Tibial nerve (tissue), 4 donors: Measurements from ENCODE around the gene LDAH.

Source experiments
- EP300 ChIP-seq, 2 donors: sonication (generic); formaldehyde crosslinking; IDR thresholded peaks; one replicate each; pipeline ENCODE4 v1.6.1; 2017; ENCODE audit warnings: antibody characterized with exemption in 2 of 2, mild to moderate bottlenecking in 1 of 2
- POLR2A ChIP-seq, 2 donors: fragments of 450-650 bp; IDR thresholded peaks; one replicate each; pipeline ENCODE4 v1.6.1; 2017; ENCODE audit warnings: antibody characterized with exemption in 2 of 2, mild to moderate bottlenecking in 2 of 2, moderate library complexity in 2 of 2
- TF ChIP-seq, protein P1 (sequence below), 5 experiments: fragments of 200-600 bp in 3 of 5; fragments of 450-650 bp in 2 of 5; sonication (generic) in 3 of 5; IDR thresholded peaks; one replicate each; pipeline ENCODE4 v1.5.1; 2016 to 2019; ENCODE audit warnings: antibody characterized with exemption in 5 of 5, mild to moderate bottlenecking in 3 of 5, moderate library complexity in 2 of 5

DNA sequence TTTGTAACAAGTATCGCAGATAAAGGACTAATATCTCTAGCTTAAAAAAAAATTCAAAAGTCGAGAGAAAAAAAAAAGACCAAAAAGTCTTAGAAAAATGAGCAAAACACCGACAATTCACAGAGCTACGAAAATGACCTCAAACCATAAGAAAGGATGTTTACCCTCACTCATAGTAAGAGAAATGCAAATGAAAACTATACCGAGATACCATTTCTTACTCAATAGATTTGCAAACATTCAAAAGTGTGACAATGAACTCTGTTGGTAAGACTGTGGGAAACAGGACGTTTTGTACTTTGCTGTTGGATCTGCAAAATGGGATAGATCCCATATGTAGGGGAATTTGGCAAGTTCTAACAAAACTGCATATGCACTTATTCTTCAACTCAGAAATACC lies 39.9 kb upstream of the LDAH start:
- TF ChIP-seq, protein P1, sequence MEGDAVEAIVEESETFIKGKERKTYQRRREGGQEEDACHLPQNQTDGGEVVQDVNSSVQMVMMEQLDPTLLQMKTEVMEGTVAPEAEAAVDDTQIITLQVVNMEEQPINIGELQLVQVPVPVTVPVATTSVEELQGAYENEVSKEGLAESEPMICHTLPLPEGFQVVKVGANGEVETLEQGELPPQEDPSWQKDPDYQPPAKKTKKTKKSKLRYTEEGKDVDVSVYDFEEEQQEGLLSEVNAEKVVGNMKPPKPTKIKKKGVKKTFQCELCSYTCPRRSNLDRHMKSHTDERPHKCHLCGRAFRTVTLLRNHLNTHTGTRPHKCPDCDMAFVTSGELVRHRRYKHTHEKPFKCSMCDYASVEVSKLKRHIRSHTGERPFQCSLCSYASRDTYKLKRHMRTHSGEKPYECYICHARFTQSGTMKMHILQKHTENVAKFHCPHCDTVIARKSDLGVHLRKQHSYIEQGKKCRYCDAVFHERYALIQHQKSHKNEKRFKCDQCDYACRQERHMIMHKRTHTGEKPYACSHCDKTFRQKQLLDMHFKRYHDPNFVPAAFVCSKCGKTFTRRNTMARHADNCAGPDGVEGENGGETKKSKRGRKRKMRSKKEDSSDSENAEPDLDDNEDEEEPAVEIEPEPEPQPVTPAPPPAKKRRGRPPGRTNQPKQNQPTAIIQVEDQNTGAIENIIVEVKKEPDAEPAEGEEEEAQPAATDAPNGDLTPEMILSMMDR (IDR thresholded peaks at IDR 0.05): no peak
- no peak for TF ChIP-seq POLR2A (IDR thresholded peaks at IDR 0.05)
- TF ChIP-seq EP300 (IDR thresholded peaks at IDR 0.05): no peak
